ENCODE measurements around the gene FBXL19. TPM values are rescaled to one million over a fixed set of nuclear protein-coding genes. Genes with fewer than 3 reads are reported as not detected.

The FBXL19 gene
- total and polyA plus RNA-seq, 2 of the 8 experiments (the other 6 are each of a cell fraction or from before 2014, with no cell fraction given), result 47.2 to 72.2 TPM

DNA sequence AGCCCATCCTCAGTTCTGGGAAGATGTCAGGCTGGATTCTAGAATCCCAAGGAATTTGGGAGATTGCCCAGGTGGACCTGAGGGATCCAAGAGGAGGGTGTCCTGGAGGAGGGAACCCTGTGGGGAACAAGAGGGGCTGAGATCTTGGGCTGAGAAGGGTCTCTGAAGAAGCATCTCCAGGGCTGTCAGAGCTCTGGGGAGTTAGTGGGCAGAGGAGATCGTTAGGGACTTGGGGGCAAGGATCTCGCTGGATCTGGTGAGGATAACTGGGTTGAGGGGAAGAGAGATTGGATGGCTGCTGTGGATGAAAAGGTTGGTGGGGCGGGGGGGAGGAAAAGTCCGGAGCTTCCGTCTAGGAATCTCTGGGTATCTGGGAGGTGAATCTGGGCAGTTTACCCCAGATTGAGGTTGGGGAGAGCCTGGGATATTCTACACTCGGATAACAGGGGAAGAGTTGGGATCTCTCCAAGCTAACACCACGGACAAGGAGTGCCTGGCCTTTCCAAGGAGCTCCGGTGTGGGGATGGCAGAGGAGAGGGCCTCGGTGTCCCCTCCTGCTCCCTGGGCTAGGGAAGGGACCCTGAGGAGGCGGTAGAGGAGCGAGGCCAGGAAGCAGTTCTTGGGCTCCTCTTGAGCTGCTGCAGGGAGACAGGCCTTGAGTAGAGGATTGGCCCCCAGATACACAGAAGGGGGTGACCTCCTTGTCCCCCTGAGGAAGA is 1.7 kb downstream of the FBXL19 start:
- H3K4me3 ChIP-seq (ENCODE audit: extremely low read depth in 1 of 4, insufficient read depth in 2 of 4, low read depth in 3 of 4, low read length in 4 of 4), result peak overlapping the region; percentile 49 to 88 (median 62)
- peaks cover 2 to 18% (median 6%) of the 10 kb centered on the region in 4 experiments; a peak in 7 of 8 replicates for H3K36me3 ChIP-seq (ENCODE audit: control insufficient read depth in 2 of 4, insufficient read depth in 4 of 4, low read length in 3 of 4)
- peak overlapping the region; percentile 71; the same call in 1 of the 2 replicates for H3K18ac ChIP-seq (ENCODE audit: extremely low read depth, low read length)
- no peak overlapping the region for H2BK15ac ChIP-seq (ENCODE audit: low read length)
- DNase-seq (ENCODE audit: low read depth in 1 of 2, low spot score in 2 of 2) (no peak), FAIRE-seq (no peak)
- no peak overlapping the region for H3K23ac ChIP-seq (ENCODE audit: insufficient read length)
- H4K20me1 ChIP-seq (replicated peaks in 1 of 2; ENCODE audit: control insufficient read depth in 1 of 2, insufficient read depth in 2 of 2, low read length in 2 of 2), result peaks cover 2 to 3% of the 10 kb centered on the region in 2 experiments
- H3K27ac ChIP-seq (ENCODE audit: low read depth, low read length), result no peak overlapping the region
- no peaks in the 10 kb centered on the region for H3K27me3 ChIP-seq (replicated peaks in 1 of 4; ENCODE audit: control insufficient read depth in 3 of 4, extremely low read depth in 1 of 4, insufficient read depth in 3 of 4, low read length in 3 of 4)
- no peak overlapping the region for H2BK12ac ChIP-seq (ENCODE audit: low read depth, low read length)
- H4K91ac ChIP-seq (replicated peaks; ENCODE audit: insufficient read length, low read length), result no peak overlapping the region
- no peak overlapping the region for H3K4ac ChIP-seq (replicated peaks; ENCODE audit: insufficient read length, low read depth, low read length)
- H3K9ac ChIP-seq (replicated peaks in 1 of 4; ENCODE audit: extremely low read depth in 1 of 4, low read depth in 3 of 4, low read length in 3 of 4), result peak overlapping the region in 3 of 4 experiments; percentile 17 to 34 (median 29); a peak in 5 of 7 replicates
- peak overlapping the region; percentile 68 to 71 for H3K4me2 ChIP-seq (ENCODE audit: insufficient read depth in 1 of 2, low read depth in 2 of 2, low read length in 2 of 2)
- H4K5ac ChIP-seq (ENCODE audit: insufficient read length, low read depth, low read length), result no peak overlapping the region
- H3K14ac ChIP-seq (ENCODE audit: insufficient read length), result no peak overlapping the region
- H2BK5ac ChIP-seq (ENCODE audit: low read depth, low read length), result no peak overlapping the region
- no peak overlapping the region for H2AK5ac ChIP-seq (ENCODE audit: low read depth, low read length)
- H3K23me2 ChIP-seq (ENCODE audit: low read depth, low read length), result peaks cover 8% of the 10 kb centered on the region; the same call in 1 of the 2 replicates
- 84% methylated on average over 11 of the region's 11 CpGs; no CpG with 5 or more reads in 1 of the 2 experiments for WGBS, 2 experiments (ENCODE audit: extremely low coverage in 1 of 2, insufficient coverage in 1 of 2, insufficient read length in 1 of 2, insufficient replicate concordance in 2 of 2, low coverage in 1 of 2, low lambda C conversion rate in 2 of 2, missing lambda C conversion rate in 1 of 2)
- H3K79me2 ChIP-seq (ENCODE audit: control insufficient read depth in 1 of 2, insufficient read depth in 2 of 2, low read length in 2 of 2), result peaks cover 0 to 10% of the 10 kb centered on the region in 2 experiments; a peak in 2 of 4 replicates
- H2AFZ ChIP-seq (ENCODE audit: low read length), result no peak overlapping the region
- peaks cover 4% of the 10 kb centered on the region for H3K79me1 ChIP-seq (ENCODE audit: low read depth, low read length)
- 0 out of 2 replicates have a peak overlapping the region, but pooled peaks have one; percentile 5 for H4K8ac ChIP-seq (ENCODE audit: extremely low read depth, insufficient read depth, low read length)
- ChIA-PET POLR2A (ENCODE audit: partially characterized antibody) (interaction anchor here (0.6 to 8.2 kb wide), 9 partner anchors 9 to 150 kb away, joined by 3 to 105 read pairs (median 4); no protein-coding TSS in a partner anchor), CTCF (ENCODE audit: partially characterized antibody) (interaction anchor here (0.6 to 4.4 kb wide), 5 partner anchors 10 to 79 kb away, joined by 3 to 33 read pairs (median 6); no protein-coding TSS in a partner anchor)
- H3K4me1 ChIP-seq (replicated peaks in 1 of 4; ENCODE audit: control insufficient read depth in 3 of 4, insufficient read depth in 4 of 4, low read length in 3 of 4), result peaks cover 0 to 9% (median 2%) of the 10 kb centered on the region in 4 experiments; a peak in 4 of 7 replicates
- TF ChIP-seq JUND (IDR thresholded peaks at IDR 0.05; ENCODE audit: low read length) (no peak), TCF12 (IDR thresholded peaks at IDR 0.05; ENCODE audit: low read depth, low read length) (no peak), SAP30 (IDR thresholded peaks at IDR 0.05; ENCODE audit: insufficient read depth, insufficient replicate concordance, low read length) (no peak), EZH2 (IDR thresholded peaks at IDR 0.05; ENCODE audit: low read depth, low read length, severe bottlenecking) (no peak), ZNF274 (IDR thresholded peaks at IDR 0.05; ENCODE audit: borderline replicate concordance, extremely low read depth, low read length) (no peak), ATF3 (IDR thresholded peaks at IDR 0.05; ENCODE audit: insufficient read depth, low read depth, low read length) (no peak), RXRA (IDR thresholded peaks at IDR 0.05; ENCODE audit: insufficient read depth, low read depth, low read length) (no peak)
- H3K9me3 ChIP-seq (ENCODE audit: insufficient read depth in 2 of 2, low read depth in 1 of 2, low read length in 1 of 2), result no peaks in the 10 kb centered on the region
- no peak overlapping the region for H2BK20ac ChIP-seq (ENCODE audit: low read length)
- H2BK120ac ChIP-seq (replicated peaks; ENCODE audit: low read depth, low read length), result no peak overlapping the region
- no peak overlapping the region for H3K56ac ChIP-seq (replicated peaks; ENCODE audit: insufficient read length, low read depth, low read length)
